GM12875 (cell line): Measurements from ENCODE around the gene NFX1.

ENCODE experiments used
- H3K4me3 ChIP-seq: one replicate; pipeline ENCODE4 v1.5.1; 2011; ENCODE audit warnings: low read depth, low read length, control low read depth
- CTCF ChIP-seq: IDR thresholded peaks from 2 replicates; pipeline ENCODE4 v1.5.1; 2011; ENCODE audit warnings: low read depth, mild to moderate bottlenecking, control low read depth, inconsistent platforms, low read length, moderate library complexity, borderline replicate concordance; ENCODE audit not compliant: insufficient read depth

NFX1 gene

GRCh38 chr9:33293782-33294181 is 3.5 kb downstream of the NFX1 start:
- no peak overlapping the region for H3K4me3 ChIP-seq
- no peak for TF ChIP-seq CTCF

- no peak overlapping the region for H3K4me3 ChIP-seq
- TF ChIP-seq CTCF = no peak
Observed at GRCh38 chr9:33294670-33295432, 4.5 kb downstream of the NFX1 start.

- TF ChIP-seq CTCF = no peak
- no peak overlapping the region for H3K4me3 ChIP-seq
Observed at GRCh38 chr9:33295571-33295970, 5.3 kb downstream of the NFX1 start.

GRCh38 chr9:33297432-33297831 is 7.1 kb downstream of the NFX1 start:
- no peak overlapping the region for H3K4me3 ChIP-seq

GRCh38 chr9:33300546-33300945 is 10.2 kb downstream of the NFX1 start:
- H3K4me3 ChIP-seq = no peak overlapping the region
- no peak for TF ChIP-seq CTCF

More at GRCh38 chr9:33297432-33297831, 7.1 kb downstream of the NFX1 start:
- no peak for TF ChIP-seq CTCF

GRCh38 chr9:33304362-33304761 is 14.0 kb downstream of the NFX1 start:
- TF ChIP-seq CTCF = no peak

GRCh38 chr9:33306037-33306436 is 15.7 kb downstream of the NFX1 start:
- no peak overlapping the region for H3K4me3 ChIP-seq

More at GRCh38 chr9:33304362-33304761, 14.0 kb downstream of the NFX1 start:
- no peak overlapping the region for H3K4me3 ChIP-seq

More at GRCh38 chr9:33306037-33306436, 15.7 kb downstream of the NFX1 start:
- TF ChIP-seq CTCF = no peak
